ENCODE measurements around the gene SLC35G3. TPM values are rescaled to one million over a fixed set of nuclear protein-coding genes. Genes with fewer than 3 reads are reported as not detected.
"Not testable (repeated sequence)": the region's sequence is repeated elsewhere in the genome, so short reads cannot be mapped to it uniquely, and the experiment has no call there.

The SLC35G3 gene
- total RNA-seq (2022) (not detected in 2 replicates), Bru-seq, nascent RNA (percentile 18 among the genes with signal in this experiment), BruChase-seq, experiment 1, labeled RNA remaining after a 6-hour chase (not detected), BruChase-seq, experiment 2, labeled RNA remaining after a 2-hour chase (percentile 17 among the genes with signal in this experiment)
- long read RNA-seq: 0 reads

- H3K27ac Mint-ChIP-seq (ENCODE audit: low read depth, unreplicated experiment); H3K4me1 Mint-ChIP-seq (ENCODE audit: insufficient read depth, unreplicated experiment); BruUV-seq (replicated peaks); DNase-seq (ENCODE audit: unreplicated experiment); H3K4me3 Mint-ChIP-seq (ENCODE audit: unreplicated experiment); H3K36me3 Mint-ChIP-seq (ENCODE audit: insufficient read depth, unreplicated experiment); CTCF ChIA-PET; POLR2A ChIA-PET; intact Hi-C loops (cut with micrococcal nuclease); H3K9me3 Mint-ChIP-seq (ENCODE audit: unreplicated experiment): not testable (repeated sequence)
- H3K27me3 Mint-ChIP-seq (ENCODE audit: insufficient read depth, unreplicated experiment): peaks cover 12% of the 10 kb centered on the region
These were observed at the start of gene SLC35G3 for GRCh38 chr17:35194001-35194400. SLC35G3 (minus strand) TSS chr17:35194393; CDS start chr17:35194307, 86 bp downstream.

GRCh38 chr17:35243561-35244340 lies 49.6 kb upstream of the SLC35G3 start:
- Mint-ChIP-seq H3K27ac (ENCODE audit: low read depth, unreplicated experiment) (peak overlapping the region; percentile 96), H3K27me3 (ENCODE audit: insufficient read depth, unreplicated experiment) (no peaks in the 10 kb centered on the region), H3K36me3 (ENCODE audit: insufficient read depth, unreplicated experiment) (peaks cover 18% of the 10 kb centered on the region), H3K4me1 (ENCODE audit: insufficient read depth, unreplicated experiment) (peaks cover 45% of the 10 kb centered on the region), H3K4me3 (ENCODE audit: unreplicated experiment) (peak overlapping the region; percentile 98), H3K9me3 (ENCODE audit: unreplicated experiment) (no peaks in the 10 kb centered on the region)
- intact Hi-C loops (cut with micrococcal nuclease): loop anchor here (5.0 to 10.0 kb wide), 2 partner anchors 71 to 289 kb away; no protein-coding TSS in a partner anchor
- BruUV-seq (replicated peaks): no TSS peak
- CTCF ChIA-PET: interaction anchor here (0.6 to 1.1 kb wide), 3 partner anchors 14 to 187 kb away, joined by 3 to 5 read pairs (median 3); no protein-coding TSS in a partner anchor
- no peak for TF ChIP-seq CTCF (IDR thresholded peaks at IDR 0.05; ENCODE audit: unreplicated experiment)
- DNase-seq (ENCODE audit: unreplicated experiment): peak; percentile 69
- POLR2A ChIA-PET: interaction anchor here (0.6 to 4.4 kb wide), 28 partner anchors 8 to 1717 kb away, joined by 3 to 70 read pairs (median 4); partner anchors contain the start of genes AP2B1, PEX12, RAD51D and SLFN12

- ChIA-PET POLR2A (interaction anchor here (0.6 to 4.4 kb wide), 28 partner anchors 9 to 566 kb away, joined by 3 to 70 read pairs (median 4); partner anchors contain the start of genes AP2B1, CCT6B, PEX12 and SLFN12), CTCF (interaction anchor here (0.6 to 1.1 kb wide), 6 partner anchors 15 to 316 kb away, joined by 3 to 5 read pairs (median 3); no protein-coding TSS in a partner anchor)
- Mint-ChIP-seq H3K4me3 (ENCODE audit: unreplicated experiment) (peak within 1 kb of the TSS; percentile 98), H3K36me3 (ENCODE audit: insufficient read depth, unreplicated experiment) (peaks cover 18% of the 10 kb centered on the region), H3K4me1 (ENCODE audit: insufficient read depth, unreplicated experiment) (peaks cover 52% of the 10 kb centered on the region), H3K27ac (ENCODE audit: low read depth, unreplicated experiment) (peak within 1 kb of the TSS; percentile 96), H3K9me3 (ENCODE audit: unreplicated experiment) (no peaks in the 10 kb centered on the region), H3K27me3 (ENCODE audit: insufficient read depth, unreplicated experiment) (no peaks in the 10 kb centered on the region)
- no peak for TF ChIP-seq CTCF (IDR thresholded peaks at IDR 0.05; ENCODE audit: unreplicated experiment)
- intact Hi-C loops (cut with micrococcal nuclease): loop anchor here (1.0 to 10.0 kb wide), 3 partner anchors 72 to 289 kb away; partner anchors contain the start of gene NLE1
- TSS peak; percentile 72 for BruUV-seq (replicated peaks)
- peak; percentile 93 for DNase-seq (ENCODE audit: unreplicated experiment)
These were observed 48.8 kb upstream of the SLC35G3 start, which contains the start of gene SLFN5 for GRCh38 chr17:35242805-35243560. SLFN5 (plus strand) TSS chr17:35243072; CDS start chr17:35258691, 15,619 bp downstream.

- intact Hi-C loops (cut with micrococcal nuclease): loop anchor here (1.0 to 10.0 kb wide), 3 partner anchors 73 to 290 kb away; partner anchors contain the start of gene NLE1
- H3K27ac Mint-ChIP-seq (ENCODE audit: low read depth, unreplicated experiment): peak overlapping the region; percentile 96
- ChIA-PET CTCF (interaction anchor here (0.6 to 1.1 kb wide), 5 partner anchors 16 to 290 kb away, joined by 3 to 5 read pairs (median 4); no protein-coding TSS in a partner anchor), POLR2A (interaction anchor here (0.6 to 4.4 kb wide), 28 partner anchors 10 to 347 kb away, joined by 3 to 70 read pairs (median 4); partner anchors contain the start of genes AP2B1, CCT6B, PEX12 and SLFN12)
- H3K27me3 Mint-ChIP-seq (ENCODE audit: insufficient read depth, unreplicated experiment): no peaks in the 10 kb centered on the region
- DNase-seq (ENCODE audit: unreplicated experiment): peak; percentile 93
- H3K4me3 Mint-ChIP-seq (ENCODE audit: unreplicated experiment): peak overlapping the region; percentile 98
- H3K36me3 Mint-ChIP-seq (ENCODE audit: insufficient read depth, unreplicated experiment): peaks cover 15% of the 10 kb centered on the region
- H3K4me1 Mint-ChIP-seq (ENCODE audit: insufficient read depth, unreplicated experiment): peaks cover 52% of the 10 kb centered on the region
- no peaks in the 10 kb centered on the region for H3K9me3 Mint-ChIP-seq (ENCODE audit: unreplicated experiment)
- TSS peak; percentile 16 for BruUV-seq (replicated peaks)
- TF ChIP-seq CTCF (IDR thresholded peaks at IDR 0.05; ENCODE audit: unreplicated experiment): peak; percentile 18
These were observed 48.1 kb upstream of the SLC35G3 start for GRCh38 chr17:35242158-35242804.
